Measurements from ENCODE around the gene KLF9. TPM values are rescaled to one million over a fixed set of nuclear protein-coding genes. Genes with fewer than 3 reads are reported as not detected.

KLF9 gene
- total RNA-seq, 1 experiment from 2014 or later, result 0.26 TPM

DNA sequence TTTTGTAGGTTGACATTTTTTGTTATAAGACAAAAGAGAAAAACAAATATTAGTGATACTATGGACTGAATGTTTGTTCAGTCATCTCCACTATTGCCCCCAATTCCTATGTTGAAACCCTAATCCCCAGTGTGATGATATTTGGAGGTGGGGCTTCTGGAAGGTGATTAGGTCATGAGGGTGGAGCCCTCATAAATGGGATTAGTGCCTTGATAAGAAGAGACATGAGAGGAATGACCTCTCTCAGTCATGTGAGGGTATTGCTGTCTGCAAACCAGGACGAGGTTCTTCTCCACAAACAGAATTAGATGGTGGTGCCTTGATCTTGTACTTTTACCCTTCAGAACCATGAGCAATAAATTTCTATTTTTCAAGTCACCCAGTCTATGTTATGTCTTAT lies 34.5 kb upstream of the KLF9 start:
- H3K27me3 ChIP-seq (ENCODE audit: insufficient read depth, low read length), result no peaks in the 10 kb centered on the region
- no peak overlapping the region for H3K14ac ChIP-seq (ENCODE audit: insufficient read depth, low read length)
- H2BK15ac ChIP-seq (ENCODE audit: low read depth, low read length), result no peak overlapping the region
- H3K27me3 Mint-ChIP-seq (ENCODE audit: low read depth), result no peaks in the 10 kb centered on the region
- peaks cover 0 to 4% of the 10 kb centered on the region in 2 experiments; a peak in 1 of 5 replicates for H3K9me3 Mint-ChIP-seq
- H3K79me1 ChIP-seq (ENCODE audit: insufficient read depth, low read depth, low read length, poor library complexity, severe bottlenecking), result no peaks in the 10 kb centered on the region
- H3K27ac ChIP-seq (ENCODE audit: insufficient read length, low read depth, low read length), result no peak overlapping the region
- no CpG with 5 or more reads among the region's 1 CpG for WGBS (ENCODE audit: extremely low coverage, insufficient read length, low lambda C conversion rate)
- no peak for DNase-seq
- TF ChIP-seq, protein P1, sequence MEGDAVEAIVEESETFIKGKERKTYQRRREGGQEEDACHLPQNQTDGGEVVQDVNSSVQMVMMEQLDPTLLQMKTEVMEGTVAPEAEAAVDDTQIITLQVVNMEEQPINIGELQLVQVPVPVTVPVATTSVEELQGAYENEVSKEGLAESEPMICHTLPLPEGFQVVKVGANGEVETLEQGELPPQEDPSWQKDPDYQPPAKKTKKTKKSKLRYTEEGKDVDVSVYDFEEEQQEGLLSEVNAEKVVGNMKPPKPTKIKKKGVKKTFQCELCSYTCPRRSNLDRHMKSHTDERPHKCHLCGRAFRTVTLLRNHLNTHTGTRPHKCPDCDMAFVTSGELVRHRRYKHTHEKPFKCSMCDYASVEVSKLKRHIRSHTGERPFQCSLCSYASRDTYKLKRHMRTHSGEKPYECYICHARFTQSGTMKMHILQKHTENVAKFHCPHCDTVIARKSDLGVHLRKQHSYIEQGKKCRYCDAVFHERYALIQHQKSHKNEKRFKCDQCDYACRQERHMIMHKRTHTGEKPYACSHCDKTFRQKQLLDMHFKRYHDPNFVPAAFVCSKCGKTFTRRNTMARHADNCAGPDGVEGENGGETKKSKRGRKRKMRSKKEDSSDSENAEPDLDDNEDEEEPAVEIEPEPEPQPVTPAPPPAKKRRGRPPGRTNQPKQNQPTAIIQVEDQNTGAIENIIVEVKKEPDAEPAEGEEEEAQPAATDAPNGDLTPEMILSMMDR (conservative IDR thresholded peaks at IDR 0.05), result no peak
- H3K4me2 ChIP-seq (ENCODE audit: insufficient read depth, insufficient read length, low read length), result no peak overlapping the region
- H3T11ph ChIP-seq (ENCODE audit: low read length), result no peak overlapping the region
- H2AK5ac ChIP-seq (ENCODE audit: insufficient read length, low read length), result no peak overlapping the region
- H3K4me1 Mint-ChIP-seq, result peaks cover 0 to 4% of the 10 kb centered on the region in 2 experiments; a peak in 1 of 4 replicates
- peaks cover 0 to 5% (median 0%) of the 10 kb centered on the region in 3 experiments; a peak in 1 of 7 replicates for H3K36me3 Mint-ChIP-seq (ENCODE audit: insufficient read depth in 1 of 3, low read depth in 3 of 3)
- H4K91ac ChIP-seq (ENCODE audit: insufficient read length, low read depth, low read length), result no peak overlapping the region
- no peak overlapping the region for H3K56ac ChIP-seq (ENCODE audit: insufficient read length, low read depth, low read length)
- no peak overlapping the region for H2AFZ ChIP-seq (ENCODE audit: low read length)
- H3K4ac ChIP-seq (ENCODE audit: low read depth, low read length), result no peak overlapping the region
- H2BK12ac ChIP-seq (ENCODE audit: insufficient read length, low read depth, low read length), result no peak overlapping the region
- no peak overlapping the region for H2BK120ac ChIP-seq (ENCODE audit: low read depth, low read length, poor library complexity, severe bottlenecking)
- H3K79me2 ChIP-seq (ENCODE audit: insufficient read depth, low read length), result no peaks in the 10 kb centered on the region
- H4K8ac ChIP-seq (replicated peaks; ENCODE audit: insufficient read length, low read depth, low read length), result no peak overlapping the region
- H4K5ac ChIP-seq (ENCODE audit: insufficient read length, low read depth, low read length), result no peak overlapping the region
- no peaks in the 10 kb centered on the region for H3K9me3 ChIP-seq (ENCODE audit: control insufficient read depth, low read depth, low read length)
- no peak overlapping the region for H3K4me3 Mint-ChIP-seq
- H2BK20ac ChIP-seq (ENCODE audit: low read depth, low read length, poor library complexity, severe bottlenecking), result no peak overlapping the region
- no peak overlapping the region for H3K9ac ChIP-seq (ENCODE audit: extremely low read depth, insufficient read length, low read length)
- no peak overlapping the region for H3K27ac Mint-ChIP-seq
- H3K18ac ChIP-seq (ENCODE audit: insufficient read length, low read depth, low read length), result no peak overlapping the region
- H3K4me1 ChIP-seq (ENCODE audit: insufficient read depth, low read length), result no peaks in the 10 kb centered on the region
- H3K23me2 ChIP-seq (ENCODE audit: insufficient read length, low read depth, low read length, poor library complexity, severe bottlenecking), result no peaks in the 10 kb centered on the region
- no peak overlapping the region for H2BK5ac ChIP-seq (ENCODE audit: insufficient read length, low read length)
- no peaks in the 10 kb centered on the region for H4K20me1 ChIP-seq (ENCODE audit: control insufficient read depth, insufficient read depth, insufficient read length)
- no peak overlapping the region for H3K23ac ChIP-seq (ENCODE audit: insufficient read length, low read depth, low read length)

Measured in H9 (cell line).